Activated B cell treated with CpG ODN at 0.5 μM for 24 hours (primary cell): ENCODE results near the gene SLC43A2. TPM values are rescaled to one million over a fixed set of nuclear protein-coding genes. Genes with fewer than 3 reads are reported as not detected.
"Not testable (repeated sequence)": the region's sequence is repeated elsewhere in the genome, so short reads cannot be mapped to it uniquely, and the experiment has no call there.

Source experiments
- ATAC-seq: fragments of 200-7000 bp; cut with Tn5 transposase; one replicate; pipeline ENCODE4 v1.10.0; 2021; ENCODE audit warnings: low read depth, mild to moderate bottlenecking, moderate library complexity
- CTCF ChIA-PET: fragments of 350-600 bp; sonication (Branson Sonifier 250); formaldehyde crosslinking; loops from one replicate; lab custom pipeline; 2021; ENCODE audit warnings: antibody characterized with exemption; lab: Charles Lee
- POLR2A ChIA-PET: fragments of 350-600 bp; sonication (Branson Sonifier 250); formaldehyde crosslinking; loops from one replicate; lab custom pipeline; 2021; ENCODE audit warnings: antibody characterized with exemption; lab: Charles Lee
- DNase-seq: peaks from one replicate; pipeline ENCODE4 v3.0.0; 2022
- H3K27ac Mint-ChIP-seq: one replicate; pipeline ENCODE4 v1.8.0; 2020; ENCODE audit warnings: mixed read lengths
- H3K27me3 Mint-ChIP-seq: one replicate; pipeline ENCODE4 v1.8.0; 2021; ENCODE audit warnings: mixed read lengths
- H3K36me3 Mint-ChIP-seq: one replicate; pipeline ENCODE4 v1.8.0; 2021; ENCODE audit warnings: low read depth, mixed read lengths
- H3K4me1 Mint-ChIP-seq: one replicate; pipeline ENCODE4 v1.8.0; 2021; ENCODE audit warnings: mixed read lengths
- H3K4me3 Mint-ChIP-seq: one replicate; pipeline ENCODE4 v1.8.0; 2020; ENCODE audit warnings: mild to moderate bottlenecking, mixed read lengths
- H3K9me3 Mint-ChIP-seq: one replicate; pipeline ENCODE4 v1.8.0; 2020; ENCODE audit warnings: mixed read lengths
- CTCF ChIP-seq: fragments of 200-600 bp; IDR thresholded peaks from one replicate; pipeline ENCODE4 v1.8.0; 2022; ENCODE audit warnings: antibody characterized with exemption, mild to moderate bottlenecking
- intact Hi-C: fragments of 100-400 bp; cut with micrococcal nuclease; formaldehyde crosslinking; loops from one replicate; pipeline ENCODE4 v1.15.1; 2024
- total RNA-seq: library from RNA; stranded (reverse); gene quantifications from 2 replicates; pipeline ENCODE4 v1.2.3, GENCODE V29; 2022

Gene SLC43A2
- 148 and 167 TPM in 2 replicates for total RNA-seq

- Mint-ChIP-seq H3K36me3 (peaks cover 47% of the 10 kb centered on the region), H3K4me1 (peaks cover 58% of the 10 kb centered on the region), H3K27ac (peak within 1 kb of the TSS; percentile 98), H3K9me3 (no peaks in the 10 kb centered on the region), H3K27me3 (no peaks in the 10 kb centered on the region), H3K4me3 (peak within 1 kb of the TSS; percentile 99)
- DNase-seq = peak; percentile 80
- ChIA-PET CTCF (interaction anchor here (0.9 to 6.4 kb wide), 10 partner anchors 17 to 266 kb away, joined by 3 to 124 read pairs (median 4); partner anchors contain the start of genes INPP5K, RILP and SCARF1), POLR2A (interaction anchor here (0.5 to 17.6 kb wide), 26 partner anchors 9 to 229 kb away, joined by 3 to 418 read pairs (median 8); partner anchors contain the start of genes INPP5K, MYO1C, PITPNA and RILP)
- intact Hi-C loops = loop anchor here (1.0 to 5.0 kb wide), 9 partner anchors 21 to 773 kb away; partner anchors contain the start of genes MNT, PITPNA, PRPF8 and RILP
- no peak for TF ChIP-seq CTCF
- ATAC-seq = peak; percentile 59
Observed at GRCh38 chr17:1627982-1628855, at the start of gene SLC43A2. SLC43A2 (minus strand) TSS chr17:1628834; CDS start chr17:1627874, 960 bp downstream.

- ATAC-seq (no peak), DNase-seq (no peak)
- peaks cover 95% of the 10 kb centered on the region for H3K36me3 Mint-ChIP-seq
- no peaks in the 10 kb centered on the region for H3K27me3 Mint-ChIP-seq
- H3K4me1 Mint-ChIP-seq = no peaks in the 10 kb centered on the region
- no peak for TF ChIP-seq CTCF
- no peaks in the 10 kb centered on the region for H3K9me3 Mint-ChIP-seq
- intact Hi-C loops = no loop called here
- POLR2A ChIA-PET = interaction anchor here (0.6 kb wide), 1 partner anchor 323 kb away, joined by 3 read pairs; no protein-coding TSS in a partner anchor
- CTCF ChIA-PET = no interaction called here
- H3K27ac Mint-ChIP-seq = no peak overlapping the region
- H3K4me3 Mint-ChIP-seq = no peak overlapping the region
Observed at GRCh38 chr17:1676401-1676800, 47.8 kb upstream of the SLC43A2 start.

GRCh38 chr17:1673041-1673785 is 44.6 kb upstream of the SLC43A2 start:
- Mint-ChIP-seq H3K4me1 (no peaks in the 10 kb centered on the region), H3K9me3 (no peaks in the 10 kb centered on the region), H3K4me3 (no peak overlapping the region), H3K36me3 (peaks cover 93% of the 10 kb centered on the region), H3K27ac (no peak overlapping the region), H3K27me3 (no peaks in the 10 kb centered on the region)
- POLR2A ChIA-PET = interaction anchor here (0.7 to 1.4 kb wide), 3 partner anchors 11 to 109 kb away, joined by 3 to 5 read pairs (median 3); no protein-coding TSS in a partner anchor
- intact Hi-C loops = no loop called here
- CTCF ChIA-PET = interaction anchor here (0.8 kb wide), 1 partner anchor 99 kb away, joined by 3 read pairs; no protein-coding TSS in a partner anchor
- no peak for DNase-seq
- no peak for TF ChIP-seq CTCF
- ATAC-seq = no peak

- ATAC-seq, H3K27me3 Mint-ChIP-seq, H3K4me1 Mint-ChIP-seq, DNase-seq, intact Hi-C loops, H3K4me3 Mint-ChIP-seq, H3K27ac Mint-ChIP-seq, H3K9me3 Mint-ChIP-seq, CTCF ChIA-PET: not testable (repeated sequence)
- POLR2A ChIA-PET = interaction anchor here (0.7 to 1.9 kb wide), 3 partner anchors 52 to 310 kb away, joined by 5 to 11 read pairs (median 7); no protein-coding TSS in a partner anchor
- peaks cover 83% of the 10 kb centered on the region for H3K36me3 Mint-ChIP-seq
Observed at GRCh38 chr17:1663934-1664333, 35.3 kb upstream of the SLC43A2 start.

GRCh38 chr17:1661045-1661444 is 32.4 kb upstream of the SLC43A2 start:
- intact Hi-C loops = no loop called here
- H3K4me1 Mint-ChIP-seq = no peaks in the 10 kb centered on the region
- no peak for DNase-seq
- ChIA-PET CTCF (no interaction called here), POLR2A (no interaction called here)
- no peaks in the 10 kb centered on the region for H3K9me3 Mint-ChIP-seq
- ATAC-seq = no peak
- H3K27ac Mint-ChIP-seq = no peak overlapping the region
- no peaks in the 10 kb centered on the region for H3K27me3 Mint-ChIP-seq
- H3K4me3 Mint-ChIP-seq = no peak overlapping the region
- TF ChIP-seq CTCF = no peak
- H3K36me3 Mint-ChIP-seq = peaks cover 84% of the 10 kb centered on the region
